ENCODE measurements around the gene WDR73.

WDR73 gene

DNA sequence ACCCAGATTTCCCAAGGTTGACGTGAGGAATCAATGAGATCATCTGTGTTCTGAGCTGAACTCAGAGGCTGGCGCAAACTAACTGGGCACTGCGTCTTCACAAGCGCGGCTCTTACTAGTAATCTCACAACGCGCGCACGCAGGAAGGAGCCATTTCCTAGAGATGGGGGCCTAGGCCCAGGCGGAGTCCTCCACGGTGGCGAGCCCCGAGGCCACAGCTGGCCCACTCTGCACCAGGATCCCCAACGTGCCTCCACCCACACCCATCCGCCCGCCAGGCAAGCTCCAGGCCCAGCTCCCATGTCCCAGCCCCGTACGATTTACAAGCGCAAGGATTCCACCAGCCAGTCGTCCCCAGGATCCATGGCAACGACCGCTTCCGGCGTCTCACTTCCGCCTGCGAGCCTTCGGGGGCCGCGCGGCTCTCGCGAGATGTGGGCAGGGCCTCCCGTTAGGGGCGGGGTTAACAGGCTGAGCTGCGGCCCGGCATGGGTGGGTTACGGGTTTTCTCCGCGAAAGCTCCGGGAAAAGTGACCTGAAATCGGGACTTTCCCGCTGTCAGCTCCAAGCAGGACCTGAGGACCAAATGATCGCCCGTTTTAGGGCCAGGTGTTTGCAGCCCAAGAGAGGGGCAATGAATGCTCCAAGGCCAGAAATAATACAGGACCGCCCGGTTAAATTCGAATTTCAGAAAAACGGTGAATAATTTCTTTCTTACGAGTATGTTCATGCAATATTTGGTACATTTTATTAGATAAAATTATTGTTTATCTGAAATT, at the start of gene WDR73:
Gene WDR73 (minus strand): TSS at position 374 of the 779 bp plus-strand sequence. CDS start 9 bp downstream, at position 365.
- in situ Hi-C loops (cut with HindIII; ENCODE audit: low sequenced_read_pairs), result no loop called here
- H3K4me3 ChIP-seq (ENCODE audit: low read depth, low read length), result peak within 1 kb of the TSS; percentile 89
- peak; percentile 86 for DNase-seq (ENCODE audit: low read depth)
- TF ChIP-seq, protein P1, sequence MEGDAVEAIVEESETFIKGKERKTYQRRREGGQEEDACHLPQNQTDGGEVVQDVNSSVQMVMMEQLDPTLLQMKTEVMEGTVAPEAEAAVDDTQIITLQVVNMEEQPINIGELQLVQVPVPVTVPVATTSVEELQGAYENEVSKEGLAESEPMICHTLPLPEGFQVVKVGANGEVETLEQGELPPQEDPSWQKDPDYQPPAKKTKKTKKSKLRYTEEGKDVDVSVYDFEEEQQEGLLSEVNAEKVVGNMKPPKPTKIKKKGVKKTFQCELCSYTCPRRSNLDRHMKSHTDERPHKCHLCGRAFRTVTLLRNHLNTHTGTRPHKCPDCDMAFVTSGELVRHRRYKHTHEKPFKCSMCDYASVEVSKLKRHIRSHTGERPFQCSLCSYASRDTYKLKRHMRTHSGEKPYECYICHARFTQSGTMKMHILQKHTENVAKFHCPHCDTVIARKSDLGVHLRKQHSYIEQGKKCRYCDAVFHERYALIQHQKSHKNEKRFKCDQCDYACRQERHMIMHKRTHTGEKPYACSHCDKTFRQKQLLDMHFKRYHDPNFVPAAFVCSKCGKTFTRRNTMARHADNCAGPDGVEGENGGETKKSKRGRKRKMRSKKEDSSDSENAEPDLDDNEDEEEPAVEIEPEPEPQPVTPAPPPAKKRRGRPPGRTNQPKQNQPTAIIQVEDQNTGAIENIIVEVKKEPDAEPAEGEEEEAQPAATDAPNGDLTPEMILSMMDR (IDR thresholded peaks at IDR 0.05; ENCODE audit: low read depth, low read length, missing control alignments), result no peak

DNA sequence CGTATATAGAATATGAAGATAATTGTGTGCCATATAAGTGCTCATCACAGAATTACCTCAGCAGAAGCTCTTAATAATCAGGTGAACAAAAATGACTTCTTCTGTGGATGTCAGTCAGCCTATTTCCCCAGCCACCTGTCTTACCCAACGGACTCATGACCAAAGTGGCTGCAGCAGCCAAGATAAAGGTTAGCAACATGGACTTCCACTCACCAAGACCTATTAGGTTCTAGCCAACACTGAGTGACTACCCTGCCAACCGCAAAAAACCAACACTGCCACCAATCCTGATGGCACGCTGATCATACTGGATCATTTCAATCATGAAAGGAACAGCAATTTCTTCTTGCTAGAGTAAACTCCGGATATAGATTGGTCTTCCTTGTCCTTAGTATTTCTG, 49.7 kb upstream of the WDR73 start:
- TF ChIP-seq, protein P1 (IDR thresholded peaks at IDR 0.05; ENCODE audit: low read depth, low read length, missing control alignments), result no peak
- in situ Hi-C loops (cut with HindIII; ENCODE audit: low sequenced_read_pairs), result loop anchor here (5.0 kb wide), 1 partner anchor 42 kb away; no protein-coding TSS in a partner anchor
- no peak overlapping the region for H3K4me3 ChIP-seq (ENCODE audit: low read depth, low read length)
- no peak for DNase-seq (ENCODE audit: low read depth)

DNA sequence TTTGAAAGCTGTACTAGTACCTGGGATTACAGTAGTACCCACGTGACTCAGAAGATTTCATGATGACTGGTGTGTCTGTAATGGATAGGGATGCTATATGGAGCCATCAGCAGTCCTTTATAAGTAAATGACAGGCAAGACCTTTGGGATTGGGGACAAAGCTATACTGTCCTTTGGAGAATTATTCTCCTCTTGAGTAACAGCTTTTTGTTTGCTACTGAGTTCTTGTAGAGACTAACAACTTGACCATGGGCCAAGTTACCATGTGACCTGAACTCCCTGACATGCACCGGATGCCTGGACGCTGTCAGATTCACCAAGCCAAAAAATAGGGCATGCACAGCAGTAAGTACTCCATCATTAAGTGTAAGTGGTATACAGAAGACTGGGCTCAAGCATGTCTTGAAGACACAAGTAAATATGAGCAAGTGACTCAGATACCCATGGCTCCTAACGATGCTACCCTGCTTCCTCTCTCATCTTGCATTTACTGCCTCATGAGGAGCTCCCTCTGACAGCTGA, 48.9 kb upstream of the WDR73 start:
- in situ Hi-C loops (cut with HindIII; ENCODE audit: low sequenced_read_pairs), result loop anchor here (5.0 kb wide), 1 partner anchor 41 kb away; no protein-coding TSS in a partner anchor
- no peak for DNase-seq (ENCODE audit: low read depth)
- TF ChIP-seq, protein P1 (IDR thresholded peaks at IDR 0.05; ENCODE audit: low read depth, low read length, missing control alignments), result no peak
- H3K4me3 ChIP-seq (ENCODE audit: low read depth, low read length), result no peak overlapping the region

DNA sequence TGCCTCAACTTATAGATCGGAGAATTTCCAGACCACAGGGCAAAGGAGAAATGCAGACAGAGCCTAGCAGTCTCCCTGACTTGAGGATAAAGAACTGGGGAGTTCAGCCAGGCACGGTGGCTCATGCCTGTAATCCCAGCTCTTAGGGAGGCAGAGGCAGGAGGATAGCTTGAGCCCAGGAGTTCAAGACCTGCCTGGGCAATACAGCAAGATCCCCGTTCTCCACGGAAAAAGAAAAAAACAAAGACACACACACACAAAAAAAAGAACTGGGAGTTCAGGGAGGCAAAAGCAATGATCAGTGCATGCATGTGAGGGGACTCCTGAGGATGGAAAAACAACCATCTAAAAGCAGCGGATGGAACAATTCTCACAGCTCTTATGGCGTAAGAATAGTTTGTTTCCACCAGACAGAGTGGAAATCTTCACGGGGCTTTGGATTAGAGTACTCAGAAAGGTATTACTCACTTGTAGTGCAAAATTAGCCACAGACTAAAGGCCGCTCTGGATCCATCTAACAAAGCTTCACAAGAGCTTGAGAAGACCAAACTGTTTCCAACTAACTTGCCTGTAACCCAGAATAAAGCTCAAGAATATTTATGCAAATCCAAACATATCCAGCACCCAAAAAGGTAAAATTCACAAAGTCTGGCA, 45.6 kb upstream of the WDR73 start:
- TF ChIP-seq, protein P1 (IDR thresholded peaks at IDR 0.05; ENCODE audit: low read depth, low read length, missing control alignments), result no peak
- no peak overlapping the region for H3K4me3 ChIP-seq (ENCODE audit: low read depth, low read length)
- DNase-seq (ENCODE audit: low read depth), result no peak
- in situ Hi-C loops (cut with HindIII; ENCODE audit: low sequenced_read_pairs), result loop anchor here (5.0 kb wide), 1 partner anchor 37 kb away; no protein-coding TSS in a partner anchor

DNA sequence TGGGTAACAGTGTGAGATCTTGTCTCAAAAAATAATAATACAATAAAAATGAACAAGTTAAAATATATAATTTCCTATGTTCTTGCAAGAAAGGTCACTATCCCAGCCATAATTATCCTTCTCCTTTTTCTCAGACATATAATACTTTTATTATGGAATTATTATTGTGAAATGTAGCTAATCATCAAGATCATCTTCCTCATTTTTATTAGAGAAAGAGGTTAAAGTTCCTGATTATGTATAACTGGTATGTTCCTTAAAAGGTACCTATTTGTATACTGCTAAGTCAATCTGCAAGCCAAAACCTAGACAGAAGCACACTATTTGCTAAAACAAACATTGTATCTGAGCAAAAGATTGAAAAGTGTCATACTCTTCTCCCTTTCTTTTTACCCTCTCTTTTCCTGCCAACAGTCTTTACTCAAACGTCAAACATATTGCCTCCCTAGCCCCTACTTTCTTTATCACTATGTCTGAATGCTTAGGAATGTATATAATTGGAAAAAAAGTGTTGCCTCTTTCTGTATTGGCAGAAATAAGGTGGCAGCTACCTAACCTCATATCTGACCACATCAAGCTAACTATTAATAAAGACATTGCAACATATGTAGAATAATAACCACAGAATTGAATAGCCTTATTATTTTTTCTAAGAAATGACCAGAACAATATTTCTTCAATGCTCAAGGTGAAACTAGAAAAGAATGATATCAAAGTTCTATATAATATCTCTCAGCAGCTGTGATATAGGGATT, 43.3 kb upstream of the WDR73 start:
- H3K4me3 ChIP-seq (ENCODE audit: low read depth, low read length), result no peak overlapping the region
- TF ChIP-seq, protein P1 (IDR thresholded peaks at IDR 0.05; ENCODE audit: low read depth, low read length, missing control alignments), result no peak
- in situ Hi-C loops (cut with HindIII; ENCODE audit: low sequenced_read_pairs), result no loop called here

DNA sequence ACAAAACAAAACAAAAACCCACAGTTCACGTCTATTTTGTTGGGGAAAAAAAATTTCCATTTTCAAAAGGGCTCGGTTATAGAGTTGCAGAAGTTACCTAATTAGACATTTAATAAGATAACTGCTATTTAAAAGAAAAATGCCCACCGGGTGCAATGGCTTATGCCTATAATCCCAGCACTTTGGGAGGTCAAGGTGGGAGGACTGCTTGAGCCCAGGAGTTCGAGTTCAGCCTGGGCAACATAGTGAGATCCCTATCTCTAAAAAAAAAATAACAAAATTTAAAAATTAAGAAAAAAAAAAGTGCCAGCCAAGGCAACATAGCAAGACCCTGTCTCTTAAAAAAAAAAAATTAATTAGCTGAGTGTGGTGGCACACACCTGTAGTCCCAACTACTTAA, 42.7 kb upstream of the WDR73 start:
- no peak for DNase-seq (ENCODE audit: low read depth)
- no peak overlapping the region for H3K4me3 ChIP-seq (ENCODE audit: low read depth, low read length)
- TF ChIP-seq, protein P1 (IDR thresholded peaks at IDR 0.05; ENCODE audit: low read depth, low read length, missing control alignments), result no peak
- in situ Hi-C loops (cut with HindIII; ENCODE audit: low sequenced_read_pairs), result no loop called here

More for the DNA sequence above, 43.3 kb upstream of the WDR73 start:
- DNase-seq (ENCODE audit: low read depth), result no peak
